Upper lobe of right lung (tissue), 1 donor: ENCODE results near the gene NRP1. TPM values are rescaled to one million over a fixed set of nuclear protein-coding genes. Genes with fewer than 3 reads are reported as not detected.

Experiments used
- ATAC-seq: fragments of 200-7000 bp; cut with Tn5 transposase; one replicate; pipeline ENCODE4 v1.9.1; 2020; ENCODE audit warnings: mild to moderate bottlenecking, moderate library complexity
- DNase-seq: peaks from one replicate; pipeline ENCODE4 v3.0.0-alpha.2; 2020
- H3K27ac ChIP-seq: fragments of 200-600 bp; one replicate; pipeline ENCODE4 v1.8.0; 2022
- H3K27me3 ChIP-seq: fragments of 200-600 bp; one replicate; pipeline ENCODE4 v1.8.0; 2022; ENCODE audit warnings: mild to moderate bottlenecking
- H3K36me3 ChIP-seq: fragments of 200-600 bp; one replicate; pipeline ENCODE4 v1.8.0; 2022
- H3K4me1 ChIP-seq: fragments of 200-600 bp; one replicate; pipeline ENCODE4 v1.8.0; 2022
- H3K4me3 ChIP-seq: fragments of 200-600 bp; one replicate; pipeline ENCODE4 v1.8.0; 2022; ENCODE audit warnings: mild to moderate bottlenecking
- H3K9me3 ChIP-seq: fragments of 200-600 bp; one replicate; pipeline ENCODE4 v1.8.0; 2022
- CTCF ChIP-seq: fragments of 200-600 bp; IDR thresholded peaks from one replicate; pipeline ENCODE4 v1.8.0; 2022; ENCODE audit warnings: antibody characterized with exemption
- intact Hi-C: fragments of 100-400 bp; cut with DNase I; formaldehyde crosslinking; loops from one replicate; pipeline ENCODE4 v1.11.0; 2022
- total RNA-seq: library from RNA; stranded (reverse); fragmentation: NEBNext Ultra II Directional; extraction: Animal tissue kit (Norgen Biotek cat#: 25700); gene quantifications from one replicate; pipeline ENCODE4 v1.2.1, GENCODE V29; 2021
- donor health status: DM: no; HTN: yes; CAD: no; lungs with severe emphysema.

NRP1 gene
- total RNA-seq, 1 donor from 2014 or later: 139 TPM

GRCh38 chr10:33215154-33215553 is 119.3 kb downstream of the NRP1 start:
- intact Hi-C loops: no loop called here
- H3K4me3 ChIP-seq: no peak overlapping the region
- H3K27ac ChIP-seq: no peak overlapping the region
- no peaks in the 10 kb centered on the region for H3K27me3 ChIP-seq
- peaks cover 22% of the 10 kb centered on the region for H3K4me1 ChIP-seq
- TF ChIP-seq CTCF: no peak
- no peaks in the 10 kb centered on the region for H3K9me3 ChIP-seq
- peaks cover 47% of the 10 kb centered on the region for H3K36me3 ChIP-seq
- no peak for ATAC-seq
- DNase-seq: no peak

- H3K36me3 ChIP-seq: peaks cover 52% of the 10 kb centered on the region
- no peak for DNase-seq
- H3K9me3 ChIP-seq: no peaks in the 10 kb centered on the region
- H3K4me3 ChIP-seq: no peak overlapping the region
- ATAC-seq: no peak
- H3K4me1 ChIP-seq: peaks cover 22% of the 10 kb centered on the region
- no peaks in the 10 kb centered on the region for H3K27me3 ChIP-seq
- intact Hi-C loops: no loop called here
- no peak for TF ChIP-seq CTCF
- H3K27ac ChIP-seq: peak overlapping the region; percentile 2
Measured at GRCh38 chr10:33214174-33214573, 120.3 kb downstream of the NRP1 start.

- TF ChIP-seq CTCF: no peak
- DNase-seq (no peak), ATAC-seq (no peak)
- Histone ChIP-seq H3K4me1 (peaks cover 22% of the 10 kb centered on the region), H3K4me3 (no peak overlapping the region), H3K27ac (no peak overlapping the region), H3K27me3 (no peaks in the 10 kb centered on the region), H3K9me3 (no peaks in the 10 kb centered on the region), H3K36me3 (peaks cover 45% of the 10 kb centered on the region)
- intact Hi-C loops: no loop called here
Measured at GRCh38 chr10:33212061-33212748, 122.3 kb downstream of the NRP1 start.

- H3K4me1 ChIP-seq: peaks cover 18% of the 10 kb centered on the region
- H3K36me3 ChIP-seq: peaks cover 51% of the 10 kb centered on the region
- H3K4me3 ChIP-seq: no peak overlapping the region
- intact Hi-C loops: no loop called here
- TF ChIP-seq CTCF: no peak
- no peaks in the 10 kb centered on the region for H3K27me3 ChIP-seq
- DNase-seq (no peak), ATAC-seq (peak; percentile 68)
- H3K27ac ChIP-seq: no peak overlapping the region
- H3K9me3 ChIP-seq: no peaks in the 10 kb centered on the region
Measured at GRCh38 chr10:33211106-33211878, 123.2 kb downstream of the NRP1 start.

GRCh38 chr10:33209802-33210201 is 124.7 kb downstream of the NRP1 start:
- Histone ChIP-seq H3K27ac (no peak overlapping the region), H3K4me3 (no peak overlapping the region), H3K9me3 (no peaks in the 10 kb centered on the region), H3K27me3 (no peaks in the 10 kb centered on the region), H3K36me3 (peaks cover 60% of the 10 kb centered on the region), H3K4me1 (peaks cover 18% of the 10 kb centered on the region)
- TF ChIP-seq CTCF: no peak
- no peak for ATAC-seq
- no peak for DNase-seq
- intact Hi-C loops: no loop called here
